A172 (cell line): ENCODE results near the gene RUNX3. TPM values are rescaled to one million over a fixed set of nuclear protein-coding genes. Genes with fewer than 3 reads are reported as not detected.

Experiments used
- DNase-seq: peaks from one replicate; pipeline ENCODE4 v3.0.0-alpha.2; 2015; ENCODE audit warnings: low spot score
- total RNA-seq: library from RNA; depleted of rRNA; stranded (reverse); fragments of >200 nt; shearing (Covaris generic); gene quantifications from 2 replicates; pipeline ENCODE4 v1.2.3, GENCODE V29; 2014

RUNX3 gene
- total RNA-seq, 1 experiment from 2014 or later = not detected

GRCh38 chr1:24963099-24963872 lies 33.2 kb upstream of the RUNX3 start:
- DNase-seq = no peak

- no peak for DNase-seq
These were observed 32.1 kb upstream of the RUNX3 start for GRCh38 chr1:24961961-24962861.

GRCh38 chr1:24961334-24961733 lies 31.3 kb upstream of the RUNX3 start:
- DNase-seq = no peak

GRCh38 chr1:24960071-24960801 lies 30.2 kb upstream of the RUNX3 start:
- no peak for DNase-seq

- no peak for DNase-seq
These were observed 29.5 kb upstream of the RUNX3 start for GRCh38 chr1:24959623-24959975.

- no peak for DNase-seq
These were observed 28.9 kb upstream of the RUNX3 start for GRCh38 chr1:24958766-24959622.

- no peak for DNase-seq
These were observed 28.0 kb upstream of the RUNX3 start for GRCh38 chr1:24957808-24958752.

- no peak for DNase-seq
These were observed 27.1 kb upstream of the RUNX3 start for GRCh38 chr1:24957016-24957807.

GRCh38 chr1:24955779-24956365 lies 25.8 kb upstream of the RUNX3 start:
- no peak for DNase-seq

- peak; percentile 79 for DNase-seq
These were observed 25.1 kb upstream of the RUNX3 start for GRCh38 chr1:24955161-24955560.

- DNase-seq = no peak
These were observed 24.6 kb upstream of the RUNX3 start for GRCh38 chr1:24954631-24955030.

GRCh38 chr1:24954022-24954421 lies 23.9 kb upstream of the RUNX3 start:
- DNase-seq = no peak

- DNase-seq = peak; percentile 54
These were observed 22.4 kb upstream of the RUNX3 start for GRCh38 chr1:24952413-24952841.

GRCh38 chr1:24951810-24952412 lies 21.8 kb upstream of the RUNX3 start:
- DNase-seq = no peak

- DNase-seq = no peak
These were observed 21.3 kb upstream of the RUNX3 start for GRCh38 chr1:24951337-24951736.

- peak; percentile 66 for DNase-seq
These were observed 19.3 kb upstream of the RUNX3 start for GRCh38 chr1:24949331-24949881.

GRCh38 chr1:24948079-24948827 lies 18.2 kb upstream of the RUNX3 start:
- no peak for DNase-seq
